Measurements from ENCODE around the gene RFX8. TPM values are rescaled to one million over a fixed set of nuclear protein-coding genes. Genes with fewer than 3 reads are reported as not detected.

RFX8 gene
- total RNA-seq, 4 donors from 2014 or later: 0.27 TPM; not detected in 3

- no peak overlapping the region for H3K27ac ChIP-seq
- H3K4me3 ChIP-seq: no peak overlapping the region
- in situ Hi-C loops (cut with MboI; ENCODE audit: low sequenced_read_pairs in 4 of 4) (no loop called here), intact Hi-C loops (cut with DNase I; ENCODE audit: low total_unique reads) (no loop called here)
- no peaks in the 10 kb centered on the region for H3K9me3 ChIP-seq
- H3K27me3 ChIP-seq: peaks cover 0 to 19% (median 7%) of the 10 kb centered on the region in 3 donors
- no peaks in the 10 kb centered on the region for H3K4me1 ChIP-seq
- TF ChIP-seq POLR2A (IDR thresholded peaks at IDR 0.05) (no peak), CTCF (IDR thresholded peaks at IDR 0.05 in 4 of 5, conservative IDR thresholded peaks at IDR 0.05 in 1 of 5) (no peak)
- H3K36me3 ChIP-seq: no peaks in the 10 kb centered on the region
- no peak for ATAC-seq
- DNase-seq: no peak
Observed at GRCh38 chr2:101399021-101399799, 75.7 kb downstream of the RFX8 start.

GRCh38 chr2:101398116-101398821, 76.6 kb downstream of the RFX8 start:
- Histone ChIP-seq H3K27ac (no peak overlapping the region), H3K9me3 (no peaks in the 10 kb centered on the region), H3K27me3 (peaks cover 0 to 19% (median 7%) of the 10 kb centered on the region in 3 donors), H3K4me1 (no peaks in the 10 kb centered on the region), H3K36me3 (no peaks in the 10 kb centered on the region), H3K4me3 (no peak overlapping the region)
- DNase-seq: no peak
- intact Hi-C loops (cut with DNase I; ENCODE audit: low total_unique reads) (no loop called here), in situ Hi-C loops (cut with MboI; ENCODE audit: low sequenced_read_pairs in 4 of 4) (no loop called here)
- ATAC-seq: no peak
- TF ChIP-seq CTCF (IDR thresholded peaks at IDR 0.05 in 4 of 5, conservative IDR thresholded peaks at IDR 0.05 in 1 of 5) (no peak), POLR2A (IDR thresholded peaks at IDR 0.05) (no peak)

- H3K4me3 ChIP-seq: no peak overlapping the region
- no peaks in the 10 kb centered on the region for H3K9me3 ChIP-seq
- ATAC-seq: no peak
- no peak for DNase-seq
- no peaks in the 10 kb centered on the region for H3K36me3 ChIP-seq
- H3K27ac ChIP-seq: no peak overlapping the region
- intact Hi-C loops (cut with DNase I; ENCODE audit: low total_unique reads) (no loop called here), in situ Hi-C loops (cut with MboI; ENCODE audit: low sequenced_read_pairs in 4 of 4) (no loop called here)
- TF ChIP-seq CTCF (IDR thresholded peaks at IDR 0.05 in 4 of 5, conservative IDR thresholded peaks at IDR 0.05 in 1 of 5) (no peak), POLR2A (IDR thresholded peaks at IDR 0.05) (no peak)
- no peaks in the 10 kb centered on the region for H3K4me1 ChIP-seq
- peaks cover 0 to 19% (median 7%) of the 10 kb centered on the region in 3 donors for H3K27me3 ChIP-seq
Observed at GRCh38 chr2:101396316-101396717, 78.6 kb downstream of the RFX8 start.

- in situ Hi-C loops (cut with MboI; ENCODE audit: low sequenced_read_pairs in 4 of 4): no loop called here
- Histone ChIP-seq H3K9me3 (no peaks in the 10 kb centered on the region), H3K27ac (no peak overlapping the region), H3K4me1 (no peaks in the 10 kb centered on the region), H3K36me3 (no peaks in the 10 kb centered on the region), H3K4me3 (no peak overlapping the region), H3K27me3 (peaks cover 0 to 19% (median 7%) of the 10 kb centered on the region in 3 donors)
- DNase-seq (no peak), ATAC-seq (no peak)
- intact Hi-C loops (cut with DNase I; ENCODE audit: low total_unique reads): no loop called here
- TF ChIP-seq CTCF (IDR thresholded peaks at IDR 0.05 in 4 of 5, conservative IDR thresholded peaks at IDR 0.05 in 1 of 5): no peak
- no peak for TF ChIP-seq POLR2A (IDR thresholded peaks at IDR 0.05)
Observed at GRCh38 chr2:101395545-101396315, 79.2 kb downstream of the RFX8 start.

Data from gastrocnemius medialis (tissue), 4 donors.